ENCODE results near the gene CCDC13.

DNA sequence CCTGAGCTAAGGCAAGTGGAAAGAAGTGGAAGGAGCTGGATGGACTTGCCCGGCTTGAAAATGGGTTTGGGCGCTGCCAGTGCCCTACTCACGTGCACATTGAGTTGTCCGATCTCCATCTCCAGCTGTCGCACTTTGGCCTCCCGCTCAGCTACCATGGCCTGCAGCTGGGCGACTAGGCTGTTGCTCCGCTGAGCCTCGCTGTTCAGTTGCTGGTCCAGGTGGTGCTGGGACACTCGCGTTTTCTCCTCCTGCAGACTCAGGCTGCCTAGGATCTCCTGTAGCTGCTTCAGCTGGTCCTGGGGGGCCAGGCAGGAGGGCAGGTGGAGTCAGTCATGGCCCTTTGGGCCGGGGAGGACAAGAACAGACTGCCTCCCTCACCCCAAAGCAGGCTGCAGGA is 37.4 kb downstream of the CCDC13 start:
- no peak for TF ChIP-seq POLR2A (IDR thresholded peaks at IDR 0.05)
- TF ChIP-seq, protein P1, sequence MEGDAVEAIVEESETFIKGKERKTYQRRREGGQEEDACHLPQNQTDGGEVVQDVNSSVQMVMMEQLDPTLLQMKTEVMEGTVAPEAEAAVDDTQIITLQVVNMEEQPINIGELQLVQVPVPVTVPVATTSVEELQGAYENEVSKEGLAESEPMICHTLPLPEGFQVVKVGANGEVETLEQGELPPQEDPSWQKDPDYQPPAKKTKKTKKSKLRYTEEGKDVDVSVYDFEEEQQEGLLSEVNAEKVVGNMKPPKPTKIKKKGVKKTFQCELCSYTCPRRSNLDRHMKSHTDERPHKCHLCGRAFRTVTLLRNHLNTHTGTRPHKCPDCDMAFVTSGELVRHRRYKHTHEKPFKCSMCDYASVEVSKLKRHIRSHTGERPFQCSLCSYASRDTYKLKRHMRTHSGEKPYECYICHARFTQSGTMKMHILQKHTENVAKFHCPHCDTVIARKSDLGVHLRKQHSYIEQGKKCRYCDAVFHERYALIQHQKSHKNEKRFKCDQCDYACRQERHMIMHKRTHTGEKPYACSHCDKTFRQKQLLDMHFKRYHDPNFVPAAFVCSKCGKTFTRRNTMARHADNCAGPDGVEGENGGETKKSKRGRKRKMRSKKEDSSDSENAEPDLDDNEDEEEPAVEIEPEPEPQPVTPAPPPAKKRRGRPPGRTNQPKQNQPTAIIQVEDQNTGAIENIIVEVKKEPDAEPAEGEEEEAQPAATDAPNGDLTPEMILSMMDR (IDR thresholded peaks at IDR 0.05): no peak
